ENCODE results near the gene PSME3IP1.
"Not testable (repeated sequence)": the region's sequence is repeated elsewhere in the genome, so short reads cannot be mapped to it uniquely, and the experiment has no call there.

Gene PSME3IP1

DNA sequence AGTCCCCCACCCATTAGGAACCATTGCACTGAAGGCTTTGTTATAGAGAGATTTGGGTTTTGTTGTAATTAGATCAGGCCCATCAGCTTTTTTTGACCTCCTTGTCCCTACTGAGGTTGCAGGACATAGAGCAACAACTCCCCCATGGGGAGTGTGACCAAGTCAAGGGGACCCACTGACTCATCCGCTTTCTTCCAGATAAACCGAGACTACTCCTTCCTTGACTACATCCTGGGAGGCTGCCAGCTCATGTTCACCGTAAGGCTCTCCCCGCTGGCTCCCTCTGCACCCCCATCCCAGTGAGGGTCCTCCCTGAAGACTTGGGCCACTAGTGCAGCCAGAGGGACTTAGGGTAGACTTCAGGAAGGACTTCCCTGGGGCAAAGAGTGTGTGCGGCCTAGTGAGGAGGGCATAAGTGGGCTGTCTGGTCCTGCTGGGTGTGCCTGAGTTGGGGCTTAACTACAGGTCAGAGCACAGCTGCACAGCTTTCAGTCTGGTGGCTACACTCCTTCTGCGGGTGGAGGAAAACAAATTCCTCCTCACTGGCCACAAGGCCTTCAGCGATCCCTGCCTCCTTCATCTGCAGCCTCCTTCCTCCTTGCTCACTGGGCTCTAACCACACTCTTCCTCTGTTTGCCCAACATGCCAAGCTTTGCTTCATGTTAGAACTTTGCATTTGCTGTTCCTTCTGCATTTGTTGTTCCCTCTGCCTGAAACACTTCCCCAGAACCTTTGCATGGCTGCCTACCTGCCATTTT, 62.4 kb downstream of the PSME3IP1 start:
- no peak for ATAC-seq
- DNase-seq, result no peak

GRCh38 chr16:57118461-57119084, 67.3 kb downstream of the PSME3IP1 start:
- ATAC-seq, result no peak

DNA sequence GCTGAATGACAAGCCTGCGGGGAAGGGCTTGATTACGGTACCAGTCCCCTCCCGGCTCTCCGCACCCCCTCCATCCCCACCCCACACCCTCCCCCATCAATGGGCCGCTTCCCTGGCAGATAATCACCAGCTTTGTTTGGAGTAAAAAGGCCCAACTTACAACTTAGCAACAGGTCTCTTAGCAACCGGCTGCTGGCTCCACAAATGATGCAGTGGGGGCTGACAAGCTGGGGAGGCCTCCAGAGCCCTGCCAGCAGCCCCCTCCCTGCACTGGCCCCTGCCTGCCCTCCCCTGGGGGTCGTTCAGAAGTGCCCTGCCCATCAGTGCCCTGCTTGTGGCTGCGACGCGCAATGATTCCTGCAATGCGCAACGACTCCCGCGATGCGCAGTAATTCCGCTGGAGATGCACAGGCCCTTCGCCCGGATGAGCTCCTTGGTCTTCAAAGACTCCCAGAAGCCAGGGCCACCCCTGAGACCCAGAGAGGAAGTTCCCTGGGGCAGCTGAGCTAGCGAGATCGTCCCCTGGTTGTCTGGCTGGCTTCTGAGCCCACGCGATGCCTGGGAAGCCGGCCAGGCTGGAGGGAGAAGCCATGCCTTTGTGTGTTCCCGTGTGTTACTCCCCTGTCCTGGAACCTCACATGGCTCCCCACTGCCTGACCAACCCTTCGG, 70.2 kb downstream of the PSME3IP1 start:
- DNase-seq, result no peak

More at GRCh38 chr16:57118461-57119084, 67.3 kb downstream of the PSME3IP1 start:
- no peak for DNase-seq

DNA sequence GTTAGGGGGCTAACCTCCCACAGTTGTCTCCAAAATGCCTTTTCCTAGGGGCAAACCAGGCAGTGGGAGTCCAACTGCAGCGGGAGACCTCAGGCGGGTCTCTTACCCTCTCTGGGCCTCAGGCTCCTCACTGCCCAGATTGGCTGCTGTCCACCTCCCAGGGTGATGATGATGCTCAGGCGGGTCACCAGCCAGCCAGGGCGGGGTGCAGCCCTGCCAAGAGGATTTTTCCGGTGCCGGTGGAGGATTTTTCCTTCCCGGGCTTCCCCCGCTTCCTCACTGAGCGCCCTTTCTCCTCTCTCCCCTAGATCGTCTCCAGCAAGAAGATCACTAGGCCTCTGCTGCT, 70.7 kb downstream of the PSME3IP1 start:
- DNase-seq, result no peak
- no peak for ATAC-seq

More for the DNA sequence above, 70.2 kb downstream of the PSME3IP1 start:
- no peak for ATAC-seq

- no peak for DNase-seq
- no peak for ATAC-seq
These were observed 72.2 kb downstream of the PSME3IP1 start for GRCh38 chr16:57113664-57114063.

DNA sequence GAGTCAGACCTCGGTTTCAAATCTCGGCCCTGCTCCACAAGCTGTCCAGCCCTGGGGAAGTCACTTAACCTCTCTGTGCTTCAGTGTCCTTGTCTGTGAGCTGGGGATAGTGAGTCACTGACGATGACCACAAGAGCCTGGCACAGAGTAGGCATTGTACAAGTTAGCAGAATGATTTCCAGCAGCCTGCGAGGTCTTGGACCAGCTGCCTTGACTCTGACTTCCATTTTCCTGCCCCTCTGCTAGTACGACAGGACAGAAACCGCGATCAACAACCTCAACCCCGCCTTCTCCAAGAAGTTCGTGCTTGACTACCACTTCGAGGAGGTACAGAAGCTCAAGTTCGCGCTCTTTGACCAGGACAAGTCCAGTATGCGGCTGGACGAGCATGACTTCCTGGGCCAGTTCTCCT, 72.8 kb downstream of the PSME3IP1 start:
- ATAC-seq, result peak; percentile 57

GRCh38 chr16:57112403-57113041, 73.3 kb downstream of the PSME3IP1 start:
- DNase-seq (no peak), ATAC-seq (peak; percentile 26)

More for the DNA sequence above, 72.8 kb downstream of the PSME3IP1 start:
- no peak for DNase-seq

- no peak for ATAC-seq
These were observed 74.4 kb downstream of the PSME3IP1 start for GRCh38 chr16:57111420-57111819.

GRCh38 chr16:57110937-57111336, 74.9 kb downstream of the PSME3IP1 start:
- DNase-seq (no peak), ATAC-seq (no peak)

More at GRCh38 chr16:57111420-57111819, 74.4 kb downstream of the PSME3IP1 start:
- no peak for DNase-seq

- ATAC-seq, DNase-seq: not testable (repeated sequence)
These were observed 76.4 kb downstream of the PSME3IP1 start for GRCh38 chr16:57109259-57110105.

- ATAC-seq (no peak), DNase-seq (no peak)
These were observed 77.4 kb downstream of the PSME3IP1 start for GRCh38 chr16:57108432-57108831.

DNA sequence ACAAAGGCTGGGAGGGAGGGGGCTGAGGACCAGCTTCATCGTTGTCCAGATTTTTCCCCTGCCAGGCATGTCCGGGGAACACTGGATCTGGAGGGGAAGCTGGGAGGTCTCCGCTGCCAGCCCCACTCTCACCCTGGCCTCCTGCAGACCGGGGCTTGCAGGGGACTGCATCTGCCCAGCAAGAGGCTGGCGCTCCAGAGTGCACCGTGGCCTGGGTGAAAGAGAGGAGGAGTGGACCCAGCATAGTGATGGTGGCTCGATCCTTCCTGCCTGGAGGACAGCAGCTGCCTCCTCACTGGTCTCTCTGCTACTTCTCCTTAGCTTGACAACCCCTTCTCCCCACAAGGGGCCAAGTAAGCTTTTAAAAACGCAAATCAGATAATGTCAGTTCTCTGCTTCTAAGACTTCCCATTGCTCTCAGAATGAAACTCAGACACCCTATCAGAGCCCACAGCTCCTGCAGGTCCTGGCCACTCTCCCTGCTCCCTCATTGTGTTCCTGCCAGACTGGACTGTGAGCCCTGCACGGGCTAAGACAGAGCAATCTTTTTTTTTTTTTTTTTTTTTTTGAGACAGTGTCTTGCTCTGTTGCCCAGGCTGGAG, 78.4 kb downstream of the PSME3IP1 start:
- ATAC-seq (no peak), DNase-seq (no peak)

DNA sequence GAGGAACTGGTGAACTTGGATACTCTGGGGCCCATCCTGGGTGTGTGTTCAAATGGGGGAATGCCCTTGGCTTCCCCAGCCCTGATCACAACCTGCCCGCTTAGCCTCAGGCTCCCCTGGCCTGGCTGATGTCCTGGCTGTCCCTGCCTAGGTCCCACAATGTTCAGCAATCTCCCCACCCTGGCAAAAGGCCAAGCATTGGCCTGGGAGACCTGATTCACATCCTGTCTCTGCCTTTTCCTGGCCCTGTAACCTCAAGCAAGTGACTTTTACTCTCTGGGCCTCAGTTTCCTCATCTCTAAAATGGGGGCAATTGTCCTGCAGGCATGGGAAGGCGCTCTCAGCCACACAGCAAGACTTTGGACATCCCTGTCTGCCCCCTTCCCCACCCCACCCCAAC, 79.1 kb downstream of the PSME3IP1 start:
- no peak for ATAC-seq
- DNase-seq, result no peak

DNA sequence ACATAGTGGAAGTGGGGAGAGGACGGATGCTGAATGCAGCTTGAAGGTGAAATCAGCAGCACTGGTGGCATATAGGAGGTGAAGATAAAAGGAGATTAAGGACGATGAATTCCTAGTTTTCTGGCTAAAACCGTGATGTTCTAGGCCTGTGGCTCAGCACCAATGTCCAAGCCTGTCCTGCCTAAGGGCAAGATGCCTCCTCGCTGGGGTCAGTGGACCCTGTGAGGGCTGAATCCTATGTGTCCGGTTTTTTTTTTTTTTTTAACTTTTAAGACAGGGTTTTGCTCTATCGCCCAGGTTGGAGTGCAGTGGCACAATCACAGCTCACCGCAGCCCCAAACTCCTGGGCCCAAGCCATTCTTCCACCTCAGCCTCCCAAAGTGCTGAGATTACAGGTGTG, 80.7 kb downstream of the PSME3IP1 start:
- ATAC-seq, result no peak

DNA sequence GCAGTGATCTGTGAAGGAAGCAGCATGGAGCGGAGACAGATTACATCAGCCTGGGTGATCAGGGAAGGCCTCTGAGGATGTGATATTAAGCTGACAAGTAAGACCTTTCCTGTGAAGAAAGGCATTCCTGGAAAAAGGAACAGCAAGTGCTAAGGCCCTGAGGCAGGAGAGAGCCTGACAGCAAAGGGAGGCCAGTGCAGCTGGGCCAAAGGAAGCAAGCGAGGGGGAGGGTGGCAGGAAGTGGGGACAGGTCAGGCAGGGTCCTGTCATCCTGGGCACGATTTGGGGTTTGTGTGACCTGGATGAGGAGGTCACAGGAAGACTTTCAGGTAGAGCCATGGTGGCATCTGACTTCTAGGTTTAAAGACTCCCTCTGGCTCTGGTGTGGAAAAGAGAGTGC, 81.1 kb downstream of the PSME3IP1 start:
- no peak for ATAC-seq
- DNase-seq, result no peak

More for the DNA sequence above, 80.7 kb downstream of the PSME3IP1 start:
- DNase-seq, result no peak

DNA sequence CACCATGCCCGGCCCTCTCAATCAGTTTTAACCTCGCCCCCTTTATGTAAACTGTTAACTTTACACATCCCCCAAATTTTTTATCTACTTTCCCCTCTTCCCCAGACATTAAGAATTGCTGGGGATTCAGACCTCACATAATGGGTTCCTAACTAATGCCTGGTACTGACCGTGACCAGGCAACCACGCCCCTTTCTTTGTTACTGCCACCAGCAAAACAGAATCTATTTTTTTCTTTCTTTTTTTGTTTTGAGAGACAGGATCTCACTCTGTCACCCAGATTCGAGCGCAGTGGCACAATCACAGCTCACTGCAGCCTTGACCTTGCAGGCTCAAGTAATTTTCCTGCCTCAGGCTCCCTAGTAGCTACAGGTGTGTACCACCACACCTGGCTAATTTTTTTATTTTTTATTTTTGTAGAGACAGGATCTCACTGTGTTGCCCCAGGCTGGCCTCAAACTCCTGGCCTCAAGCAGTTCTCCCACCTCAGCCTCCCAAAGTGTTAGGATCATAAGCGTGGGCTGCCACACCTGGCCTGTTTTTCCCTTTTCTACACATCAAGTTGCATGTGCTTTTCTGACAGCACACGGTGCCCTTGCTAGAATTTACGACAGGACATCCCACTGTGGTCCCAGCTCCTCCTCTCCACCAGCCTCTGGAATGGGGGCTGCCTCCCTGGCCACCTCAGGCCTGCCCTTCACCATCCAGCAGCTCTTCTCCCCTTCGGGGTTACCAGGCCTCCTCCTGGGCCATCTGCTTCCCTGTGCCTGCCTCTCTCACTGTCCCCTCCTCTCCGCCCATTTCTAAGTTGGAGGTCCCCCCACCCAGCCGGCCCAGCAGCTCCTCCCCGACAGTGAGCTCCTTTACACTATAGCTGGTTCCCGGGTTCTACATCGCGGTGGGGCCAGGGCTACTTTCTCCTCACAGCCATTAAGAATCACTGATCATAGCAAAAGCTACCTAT, 82.7 kb downstream of the PSME3IP1 start:
- DNase-seq (no peak), ATAC-seq (no peak)

Data from stimulated activated naive CD8-positive, alpha-beta T cell treated with anti-CD3 and anti-CD28 coated beads, Interleukin-15, Interleukin-2, amounts not matched to agents 100 U/mL and 50 U/mL, for 24 hours (primary cell).